GM18511 (cell line): ENCODE measurements around the gene NTSR1.

ENCODE experiments used
- ATAC-seq: cut with Tn5 transposase; IDR thresholded peaks from one replicate; pipeline ENCODE4 v1.9.1; 2021; ENCODE audit warnings: mild to moderate bottlenecking, moderate library complexity; ENCODE audit not compliant: unreplicated experiment

NTSR1 gene

GRCh38 chr20:62708591-62709536 lies at the start of gene NTSR1:
TSS of gene NTSR1 (plus strand) at chr20:62708836. CDS start at chr20:62709208, 372 bp downstream.
- no peak for ATAC-seq

GRCh38 chr20:62659488-62660239 lies 49.0 kb upstream of the NTSR1 start:
- no peak for ATAC-seq

- ATAC-seq = no peak
Measured at GRCh38 chr20:62660240-62660615, 48.4 kb upstream of the NTSR1 start.

GRCh38 chr20:62660768-62661167 lies 47.9 kb upstream of the NTSR1 start:
- ATAC-seq = no peak

GRCh38 chr20:62661647-62662046 lies 47.0 kb upstream of the NTSR1 start:
- ATAC-seq = no peak

- no peak for ATAC-seq
Measured at GRCh38 chr20:62662422-62662821, 46.2 kb upstream of the NTSR1 start.

GRCh38 chr20:62663145-62664018 lies 45.3 kb upstream of the NTSR1 start:
- ATAC-seq = no peak

GRCh38 chr20:62664019-62664971 lies 44.3 kb upstream of the NTSR1 start:
- ATAC-seq = no peak

- no peak for ATAC-seq
Measured at GRCh38 chr20:62665153-62665754, 43.4 kb upstream of the NTSR1 start.

GRCh38 chr20:62665826-62666735 lies 42.6 kb upstream of the NTSR1 start:
- ATAC-seq = no peak

- no peak for ATAC-seq
Measured at GRCh38 chr20:62666736-62667529, 41.7 kb upstream of the NTSR1 start.

- ATAC-seq = no peak
Measured at GRCh38 chr20:62667530-62668440, 40.9 kb upstream of the NTSR1 start.

GRCh38 chr20:62668441-62669027 lies 40.1 kb upstream of the NTSR1 start:
- no peak for ATAC-seq

- no peak for ATAC-seq
Measured at GRCh38 chr20:62669249-62669648, 39.4 kb upstream of the NTSR1 start.

GRCh38 chr20:62670156-62670555 lies 38.5 kb upstream of the NTSR1 start:
- no peak for ATAC-seq

- no peak for ATAC-seq
Measured at GRCh38 chr20:62670998-62671397, 37.6 kb upstream of the NTSR1 start.
